Measurements from ENCODE around the gene POLD3. TPM values are rescaled to one million over a fixed set of nuclear protein-coding genes. Genes with fewer than 3 reads are reported as not detected.

Gene POLD3
- total RNA-seq, 1 experiment from 2014 or later, result 28.4 TPM

DNA sequence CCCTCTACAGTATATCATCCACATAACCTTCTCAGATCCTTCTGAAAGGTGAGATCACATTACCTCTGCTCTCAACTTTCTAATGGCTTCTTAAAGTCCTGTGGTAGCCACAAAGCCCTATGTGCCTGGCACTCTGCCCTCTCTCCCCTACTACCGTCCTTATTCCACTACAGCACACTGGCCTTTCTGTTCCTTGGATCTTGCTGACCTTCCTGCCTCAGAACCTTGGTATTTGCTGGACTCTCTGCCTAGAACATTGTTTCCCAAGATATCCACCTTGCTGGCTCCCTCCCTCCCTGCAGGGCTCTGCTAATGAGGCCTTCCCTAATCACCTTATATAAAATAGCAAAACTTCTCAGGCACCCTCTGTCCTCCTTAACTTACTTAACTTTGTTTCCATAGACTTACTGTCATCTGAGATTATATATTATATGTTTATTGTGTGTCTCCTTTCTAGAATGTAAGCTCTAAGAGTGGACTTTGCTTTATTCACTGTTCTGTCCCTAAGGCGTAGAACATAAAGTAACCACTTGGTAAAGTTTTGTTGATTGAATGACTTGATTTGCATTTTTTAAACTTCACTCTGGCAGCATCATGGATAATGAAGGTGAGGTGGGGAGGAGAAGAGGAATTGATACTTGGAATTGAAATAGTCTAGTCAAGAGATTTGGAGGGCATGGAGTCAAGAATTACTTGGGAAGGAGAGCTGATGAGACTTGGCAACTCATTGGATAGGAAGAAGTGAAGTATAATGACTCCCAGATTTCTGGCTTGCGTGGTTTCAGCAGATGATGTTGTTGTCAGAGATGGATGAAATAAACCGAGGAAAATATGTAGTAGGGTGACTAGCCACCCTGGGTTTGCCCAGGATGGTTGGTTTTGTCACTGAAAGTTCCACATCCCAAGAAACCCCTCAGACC lies 10.5 kb downstream of the POLD3 start:
- ChIA-PET POLR2A (ENCODE audit: unreplicated experiment) (no interaction called here), CTCF (no interaction called here)
- Histone ChIP-seq H4K20me1 (ENCODE audit: low read length) (no peaks in the 10 kb centered on the region), H3K9me3 (ENCODE audit: low read length) (no peaks in the 10 kb centered on the region), H3K9me2 (replicated peaks; ENCODE audit: low read length) (no peaks in the 10 kb centered on the region), H3K27me3 (ENCODE audit: low read length) (no peaks in the 10 kb centered on the region), H3K4me3 (ENCODE audit: low read length) (no peak overlapping the region), H3K79me2 (ENCODE audit: low read length) (no peaks in the 10 kb centered on the region), H3K9ac (ENCODE audit: low read length) (no peak overlapping the region), H2AFZ (ENCODE audit: low read length) (no peak overlapping the region), H3K4me1 (ENCODE audit: insufficient read depth, low read length) (no peaks in the 10 kb centered on the region), H3K4me2 (ENCODE audit: low read length) (no peak overlapping the region), H3F3A (ENCODE audit: low read length, unreplicated experiment) (no peaks in the 10 kb centered on the region), H3K36me3 (ENCODE audit: low read depth, low read length) (peaks cover 17% of the 10 kb centered on the region; the same call in 1 of the 2 replicates), H3K27ac (ENCODE audit: low read length) (no peak overlapping the region)
- intact Hi-C loops (cut with micrococcal nuclease), result no loop called here
- DNase-seq, result no peak
- no TSS peak for BruUV-seq (replicated peaks)
- ATAC-seq, result no peak
- TF ChIP-seq EZH2phosphoT487 (IDR thresholded peaks at IDR 0.05; ENCODE audit: borderline replicate concordance, low read length) (no peak), EZH2 (IDR thresholded peaks at IDR 0.05; ENCODE audit: low read length, unreplicated experiment) (no peak)
- TF ChIP-seq, protein P1, sequence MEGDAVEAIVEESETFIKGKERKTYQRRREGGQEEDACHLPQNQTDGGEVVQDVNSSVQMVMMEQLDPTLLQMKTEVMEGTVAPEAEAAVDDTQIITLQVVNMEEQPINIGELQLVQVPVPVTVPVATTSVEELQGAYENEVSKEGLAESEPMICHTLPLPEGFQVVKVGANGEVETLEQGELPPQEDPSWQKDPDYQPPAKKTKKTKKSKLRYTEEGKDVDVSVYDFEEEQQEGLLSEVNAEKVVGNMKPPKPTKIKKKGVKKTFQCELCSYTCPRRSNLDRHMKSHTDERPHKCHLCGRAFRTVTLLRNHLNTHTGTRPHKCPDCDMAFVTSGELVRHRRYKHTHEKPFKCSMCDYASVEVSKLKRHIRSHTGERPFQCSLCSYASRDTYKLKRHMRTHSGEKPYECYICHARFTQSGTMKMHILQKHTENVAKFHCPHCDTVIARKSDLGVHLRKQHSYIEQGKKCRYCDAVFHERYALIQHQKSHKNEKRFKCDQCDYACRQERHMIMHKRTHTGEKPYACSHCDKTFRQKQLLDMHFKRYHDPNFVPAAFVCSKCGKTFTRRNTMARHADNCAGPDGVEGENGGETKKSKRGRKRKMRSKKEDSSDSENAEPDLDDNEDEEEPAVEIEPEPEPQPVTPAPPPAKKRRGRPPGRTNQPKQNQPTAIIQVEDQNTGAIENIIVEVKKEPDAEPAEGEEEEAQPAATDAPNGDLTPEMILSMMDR (conservative IDR thresholded peaks at IDR 0.05; ENCODE audit: low read depth, low read length), result no peak

- intact Hi-C loops (cut with micrococcal nuclease), result no loop called here
- no peak overlapping the region for H3K4me3 ChIP-seq (ENCODE audit: low read length)
- H3K27ac ChIP-seq (ENCODE audit: low read length), result no peak overlapping the region
- CTCF ChIA-PET, result no interaction called here
- H3F3A ChIP-seq (ENCODE audit: low read length, unreplicated experiment), result no peaks in the 10 kb centered on the region
- H3K4me1 ChIP-seq (ENCODE audit: insufficient read depth, low read length), result no peaks in the 10 kb centered on the region
- H3K9ac ChIP-seq (ENCODE audit: low read length), result no peak overlapping the region
- DNase-seq (no peak), ATAC-seq (no peak)
- no peak overlapping the region for H2AFZ ChIP-seq (ENCODE audit: low read length)
- TF ChIP-seq EZH2 (IDR thresholded peaks at IDR 0.05; ENCODE audit: low read length, unreplicated experiment) (no peak), EZH2phosphoT487 (IDR thresholded peaks at IDR 0.05; ENCODE audit: borderline replicate concordance, low read length) (no peak)
- TF ChIP-seq, protein P1 (conservative IDR thresholded peaks at IDR 0.05; ENCODE audit: low read depth, low read length), result no peak
- H3K4me2 ChIP-seq (ENCODE audit: low read length), result no peak overlapping the region
- H3K27me3 ChIP-seq (ENCODE audit: low read length), result no peaks in the 10 kb centered on the region
- BruUV-seq (replicated peaks), result no TSS peak
- no peaks in the 10 kb centered on the region for H3K9me3 ChIP-seq (ENCODE audit: low read length)
- no peaks in the 10 kb centered on the region for H4K20me1 ChIP-seq (ENCODE audit: low read length)
- peaks cover 24% of the 10 kb centered on the region; the same call in 1 of the 2 replicates for H3K36me3 ChIP-seq (ENCODE audit: low read depth, low read length)
- POLR2A ChIA-PET (ENCODE audit: unreplicated experiment), result no interaction called here
- no peaks in the 10 kb centered on the region for H3K9me2 ChIP-seq (replicated peaks; ENCODE audit: low read length)
- no peaks in the 10 kb centered on the region for H3K79me2 ChIP-seq (ENCODE audit: low read length)
Observed at GRCh38 chr11:74603845-74604244, 11.5 kb downstream of the POLD3 start.

- Histone ChIP-seq H3K27ac (ENCODE audit: low read length) (no peak overlapping the region), H3K4me1 (ENCODE audit: insufficient read depth, low read length) (no peaks in the 10 kb centered on the region), H2AFZ (ENCODE audit: low read length) (no peak overlapping the region), H3F3A (ENCODE audit: low read length, unreplicated experiment) (no peaks in the 10 kb centered on the region), H3K4me2 (ENCODE audit: low read length) (no peak overlapping the region), H3K9me3 (ENCODE audit: low read length) (no peaks in the 10 kb centered on the region), H4K20me1 (ENCODE audit: low read length) (no peaks in the 10 kb centered on the region), H3K79me2 (ENCODE audit: low read length) (no peaks in the 10 kb centered on the region), H3K9ac (ENCODE audit: low read length) (no peak overlapping the region), H3K9me2 (replicated peaks; ENCODE audit: low read length) (no peaks in the 10 kb centered on the region), H3K27me3 (ENCODE audit: low read length) (no peaks in the 10 kb centered on the region), H3K36me3 (ENCODE audit: low read depth, low read length) (peaks cover 24% of the 10 kb centered on the region; the same call in 1 of the 2 replicates), H3K4me3 (ENCODE audit: low read length) (no peak overlapping the region)
- ATAC-seq (no peak), DNase-seq (no peak)
- no TSS peak for BruUV-seq (replicated peaks)
- TF ChIP-seq EZH2 (IDR thresholded peaks at IDR 0.05; ENCODE audit: low read length, unreplicated experiment) (no peak), EZH2phosphoT487 (IDR thresholded peaks at IDR 0.05; ENCODE audit: borderline replicate concordance, low read length) (no peak)
- TF ChIP-seq, protein P1 (conservative IDR thresholded peaks at IDR 0.05; ENCODE audit: low read depth, low read length), result no peak
- intact Hi-C loops (cut with micrococcal nuclease), result no loop called here
- ChIA-PET CTCF (no interaction called here), POLR2A (ENCODE audit: unreplicated experiment) (no interaction called here)
Observed at GRCh38 chr11:74604311-74604710, 11.9 kb downstream of the POLD3 start.

All from PC-3 (cell line).